Right atrium auricular region (tissue), 2 donors: ENCODE data around the gene SLC39A11. TPM values are rescaled to one million over a fixed set of nuclear protein-coding genes. Genes with fewer than 3 reads are reported as not detected.
"Not testable (repeated sequence)": the region's sequence is repeated elsewhere in the genome, so short reads cannot be mapped to it uniquely, and the experiment has no call there.

Experiments
- DNase-seq: peaks from one replicate; pipeline ENCODE4 v3.0.0-alpha.2; 2019; ENCODE audit warnings: low spot score
- H3K27ac ChIP-seq, 2 donors: fragments of 200-600 bp; sonication (generic); 1 replicate in 1 of 2; 2 replicates in 1 of 2; pipeline ENCODE4 v1.5.1; 2016 to 2019
- H3K27me3 ChIP-seq, 2 donors: fragments of 200-600 bp; sonication (generic); one replicate each; pipeline versions ENCODE4 v1.5.1 to v1.6.0; 2017 to 2019
- H3K36me3 ChIP-seq: fragments of 200-600 bp; sonication (generic); one replicate; pipeline ENCODE4 v1.5.1; 2016
- H3K4me1 ChIP-seq, 2 donors: fragments of 200-600 bp; sonication (generic); one replicate each; pipeline versions ENCODE4 v1.5.1 to v1.6.0; 2017 to 2019
- H3K4me3 ChIP-seq, 2 donors: fragments of 200-600 bp; sonication (generic); 1 replicate in 1 of 2; 2 replicates in 1 of 2; pipeline ENCODE4 v1.5.1; 2017 to 2019; ENCODE audit warnings: mild to moderate bottlenecking in 1 of 2, moderate library complexity in 1 of 2
- H3K9me3 ChIP-seq, 2 donors: fragments of 200-600 bp; sonication (generic); one replicate each; pipeline ENCODE4 v1.5.1; 2019
- total RNA-seq, 2 donors: library from RNA; depleted of rRNA; stranded (reverse); fragments of >200 nt; gene quantifications; one replicate each; pipeline ENCODE4 v1.1.0, GENCODE V29; 2016
- TF ChIP-seq, protein P1 (sequence below), 2 donors: fragments of 200-600 bp; sonication (generic); IDR thresholded peaks; one replicate each; pipeline ENCODE4 v1.5.1; 2019; ENCODE audit warnings: antibody characterized with exemption in 2 of 2

Gene SLC39A11
- total RNA-seq, 2 donors from 2014 or later, result 7.4 to 15.5 TPM

DNA sequence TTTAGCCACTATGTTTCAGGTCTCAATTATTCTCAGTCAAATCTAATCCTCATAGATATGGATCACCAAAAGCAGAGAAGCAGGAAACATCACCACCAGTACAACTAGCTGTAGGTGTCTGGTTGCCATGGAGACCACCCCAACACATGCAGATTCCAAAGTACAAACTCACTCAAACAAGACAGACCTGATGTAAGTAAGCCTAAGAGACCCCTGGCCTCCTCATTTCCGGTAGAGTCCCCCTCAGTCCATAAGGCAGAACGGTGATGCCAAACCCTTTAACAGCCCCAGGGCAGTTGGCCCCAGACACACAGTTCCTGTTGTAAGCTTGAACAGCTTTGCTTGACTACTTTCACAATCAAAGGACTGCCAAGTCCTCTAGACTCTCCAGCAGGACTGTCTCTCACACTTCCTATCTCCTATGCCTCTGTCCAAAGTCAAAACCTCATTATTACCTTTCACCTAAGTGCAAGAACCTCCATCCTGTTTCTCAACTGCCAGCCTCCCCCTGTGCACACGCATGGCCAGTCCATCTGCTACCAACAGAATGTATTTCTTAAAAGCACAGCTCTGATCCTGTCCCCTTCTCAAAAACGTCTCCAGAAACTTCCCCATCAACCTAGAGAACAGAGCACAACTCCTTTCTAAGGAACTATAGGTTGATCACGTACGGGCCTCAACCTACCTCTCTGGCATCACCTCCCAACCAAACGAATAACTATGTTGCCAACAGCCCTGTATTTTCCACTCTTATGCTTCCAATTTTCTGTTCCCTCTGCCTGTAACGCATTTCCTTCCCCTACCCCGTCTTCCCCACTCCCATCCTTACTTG lies 23.9 kb downstream of the SLC39A11 start:
- TF ChIP-seq, protein P1, sequence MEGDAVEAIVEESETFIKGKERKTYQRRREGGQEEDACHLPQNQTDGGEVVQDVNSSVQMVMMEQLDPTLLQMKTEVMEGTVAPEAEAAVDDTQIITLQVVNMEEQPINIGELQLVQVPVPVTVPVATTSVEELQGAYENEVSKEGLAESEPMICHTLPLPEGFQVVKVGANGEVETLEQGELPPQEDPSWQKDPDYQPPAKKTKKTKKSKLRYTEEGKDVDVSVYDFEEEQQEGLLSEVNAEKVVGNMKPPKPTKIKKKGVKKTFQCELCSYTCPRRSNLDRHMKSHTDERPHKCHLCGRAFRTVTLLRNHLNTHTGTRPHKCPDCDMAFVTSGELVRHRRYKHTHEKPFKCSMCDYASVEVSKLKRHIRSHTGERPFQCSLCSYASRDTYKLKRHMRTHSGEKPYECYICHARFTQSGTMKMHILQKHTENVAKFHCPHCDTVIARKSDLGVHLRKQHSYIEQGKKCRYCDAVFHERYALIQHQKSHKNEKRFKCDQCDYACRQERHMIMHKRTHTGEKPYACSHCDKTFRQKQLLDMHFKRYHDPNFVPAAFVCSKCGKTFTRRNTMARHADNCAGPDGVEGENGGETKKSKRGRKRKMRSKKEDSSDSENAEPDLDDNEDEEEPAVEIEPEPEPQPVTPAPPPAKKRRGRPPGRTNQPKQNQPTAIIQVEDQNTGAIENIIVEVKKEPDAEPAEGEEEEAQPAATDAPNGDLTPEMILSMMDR (IDR thresholded peaks at IDR 0.05), result no peak
- Histone ChIP-seq H3K4me3 (no peak overlapping the region), H3K27ac (peak overlapping the region; percentile 30 to 46), H3K9me3 (no peaks in the 10 kb centered on the region), H3K4me1 (peaks cover 0 to 32% of the 10 kb centered on the region in 2 donors), H3K27me3 (no peaks in the 10 kb centered on the region), H3K36me3 (no peaks in the 10 kb centered on the region)
- DNase-seq, result no peak

DNA sequence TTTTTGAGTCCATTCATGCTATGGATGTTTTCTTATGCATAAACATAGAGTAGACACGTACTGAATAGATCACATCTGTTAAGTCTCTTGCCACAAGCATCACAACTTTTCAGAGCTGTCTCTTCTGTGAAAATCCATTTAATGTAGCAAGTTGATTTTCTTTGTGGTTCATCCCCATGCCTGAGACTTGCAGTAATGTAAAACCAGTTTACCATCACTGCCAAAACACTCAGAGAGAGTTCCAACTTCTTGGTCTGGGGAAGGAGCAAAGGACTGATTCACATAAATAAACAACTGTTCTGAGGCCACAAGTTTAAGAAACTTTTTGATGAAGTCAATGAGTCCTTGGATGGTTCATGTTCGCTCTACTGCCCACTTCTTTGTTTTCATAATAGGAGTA lies 24.8 kb downstream of the SLC39A11 start:
- peaks cover 0 to 32% of the 10 kb centered on the region in 2 donors for H3K4me1 ChIP-seq
- H3K36me3 ChIP-seq, H3K9me3 ChIP-seq, H3K4me3 ChIP-seq, H3K27me3 ChIP-seq, DNase-seq: not testable (repeated sequence)
- peak overlapping the region in 1 of 2 donors; percentile 30 for H3K27ac ChIP-seq

DNA sequence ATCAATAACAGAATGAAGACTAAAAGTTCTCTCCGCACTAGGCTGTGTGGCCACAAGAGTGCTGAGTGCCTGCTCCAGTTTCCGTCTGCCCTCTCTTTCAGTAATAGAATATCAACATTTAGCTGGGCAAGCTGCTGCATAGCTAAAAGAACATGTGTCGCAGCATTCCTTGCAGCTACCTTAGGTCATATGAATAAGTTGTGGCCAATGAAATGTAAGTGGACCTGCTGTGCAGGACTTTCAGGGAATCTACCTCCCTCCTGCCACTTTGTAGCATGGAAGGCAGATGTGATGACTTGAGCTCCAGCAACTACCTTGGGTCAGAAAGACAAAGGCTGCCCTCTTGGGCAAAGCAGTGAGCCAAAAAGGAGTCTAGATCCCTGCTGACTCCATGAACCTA lies 25.4 kb downstream of the SLC39A11 start:
- Histone ChIP-seq H3K4me1 (peaks cover 0 to 32% of the 10 kb centered on the region in 2 donors), H3K9me3 (no peaks in the 10 kb centered on the region), H3K36me3 (no peaks in the 10 kb centered on the region), H3K27ac (no peak overlapping the region), H3K4me3 (no peak overlapping the region), H3K27me3 (no peaks in the 10 kb centered on the region)
- DNase-seq, result no peak
- TF ChIP-seq, protein P1 (IDR thresholded peaks at IDR 0.05), result no peak

DNA sequence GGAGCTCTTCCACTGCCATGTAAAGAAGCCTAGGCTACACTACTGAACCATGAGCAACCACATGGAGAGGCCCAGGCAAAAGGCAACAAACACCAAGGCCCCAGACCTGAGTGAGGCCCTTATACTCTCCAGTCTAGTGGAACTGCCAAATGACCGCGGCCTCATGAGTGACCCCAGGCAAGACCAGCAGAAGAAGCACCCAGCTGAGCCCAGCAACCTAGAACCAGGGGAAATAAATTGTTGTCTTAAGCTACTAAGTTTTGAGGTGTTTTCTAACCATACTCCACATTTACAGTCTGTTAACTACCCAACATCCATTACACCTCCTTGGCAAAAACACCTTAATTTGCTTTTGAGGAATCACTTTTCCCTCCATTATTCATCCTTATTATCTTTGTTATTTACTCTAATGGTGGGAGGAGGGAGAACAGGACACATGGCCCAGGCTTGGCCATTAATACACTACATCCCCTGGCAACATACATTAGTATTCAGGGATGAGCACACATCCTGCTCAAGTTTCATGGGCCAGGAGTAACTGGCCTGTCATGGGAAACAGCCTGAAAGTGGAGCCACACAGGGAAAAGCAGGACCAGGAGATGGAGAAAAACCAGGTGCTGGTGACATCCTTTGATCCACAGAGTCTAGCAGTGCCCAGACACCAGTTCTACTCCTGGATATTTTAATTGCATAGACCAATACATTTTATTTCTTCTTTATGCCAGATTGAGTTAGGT lies 26.2 kb downstream of the SLC39A11 start:
- no peak for DNase-seq
- H3K27me3 ChIP-seq, result no peaks in the 10 kb centered on the region
- TF ChIP-seq, protein P1 (IDR thresholded peaks at IDR 0.05), result no peak

DNA sequence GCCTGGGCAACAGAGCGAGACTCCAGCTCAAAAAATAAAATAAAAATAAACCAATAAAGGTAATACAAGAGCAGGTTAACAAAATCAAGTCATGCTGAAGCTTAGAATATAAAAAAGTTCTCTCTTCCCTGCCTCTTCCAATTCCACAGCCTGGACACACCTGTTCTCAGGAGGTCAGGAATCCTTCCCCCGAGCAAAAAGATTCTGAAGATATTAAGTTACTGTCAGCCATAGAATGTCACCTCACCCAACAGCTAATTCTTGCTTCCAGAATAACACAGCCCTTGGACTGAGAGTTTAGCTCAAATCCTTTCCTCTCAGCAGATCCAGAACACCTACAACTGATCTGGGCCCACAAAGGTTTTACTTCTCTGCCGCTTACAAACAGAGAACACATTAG lies 27.1 kb downstream of the SLC39A11 start:
- no peak for DNase-seq
- no peaks in the 10 kb centered on the region for H3K27me3 ChIP-seq
- no peak overlapping the region for H3K27ac ChIP-seq
- H3K4me1 ChIP-seq, result peaks cover 0 to 25% of the 10 kb centered on the region in 2 donors
- TF ChIP-seq, protein P1 (IDR thresholded peaks at IDR 0.05), result no peak
- no peak overlapping the region for H3K4me3 ChIP-seq
- H3K36me3 ChIP-seq, result no peaks in the 10 kb centered on the region
- H3K9me3 ChIP-seq, result no peaks in the 10 kb centered on the region

More for the DNA sequence above, 26.2 kb downstream of the SLC39A11 start:
- Histone ChIP-seq H3K4me3 (no peak overlapping the region), H3K36me3 (no peaks in the 10 kb centered on the region), H3K4me1 (peaks cover 0 to 28% of the 10 kb centered on the region in 2 donors), H3K27ac (no peak overlapping the region), H3K9me3 (no peaks in the 10 kb centered on the region)
